ENCODE data around the gene KANK3. TPM values are rescaled to one million over a fixed set of nuclear protein-coding genes. Genes with fewer than 3 reads are reported as not detected.

KANK3 gene
- polyA plus RNA-seq, 1 donor (not counting 4 experiments of a cell fraction or from before 2014, with no cell fraction given), result 0.16 TPM

DNA sequence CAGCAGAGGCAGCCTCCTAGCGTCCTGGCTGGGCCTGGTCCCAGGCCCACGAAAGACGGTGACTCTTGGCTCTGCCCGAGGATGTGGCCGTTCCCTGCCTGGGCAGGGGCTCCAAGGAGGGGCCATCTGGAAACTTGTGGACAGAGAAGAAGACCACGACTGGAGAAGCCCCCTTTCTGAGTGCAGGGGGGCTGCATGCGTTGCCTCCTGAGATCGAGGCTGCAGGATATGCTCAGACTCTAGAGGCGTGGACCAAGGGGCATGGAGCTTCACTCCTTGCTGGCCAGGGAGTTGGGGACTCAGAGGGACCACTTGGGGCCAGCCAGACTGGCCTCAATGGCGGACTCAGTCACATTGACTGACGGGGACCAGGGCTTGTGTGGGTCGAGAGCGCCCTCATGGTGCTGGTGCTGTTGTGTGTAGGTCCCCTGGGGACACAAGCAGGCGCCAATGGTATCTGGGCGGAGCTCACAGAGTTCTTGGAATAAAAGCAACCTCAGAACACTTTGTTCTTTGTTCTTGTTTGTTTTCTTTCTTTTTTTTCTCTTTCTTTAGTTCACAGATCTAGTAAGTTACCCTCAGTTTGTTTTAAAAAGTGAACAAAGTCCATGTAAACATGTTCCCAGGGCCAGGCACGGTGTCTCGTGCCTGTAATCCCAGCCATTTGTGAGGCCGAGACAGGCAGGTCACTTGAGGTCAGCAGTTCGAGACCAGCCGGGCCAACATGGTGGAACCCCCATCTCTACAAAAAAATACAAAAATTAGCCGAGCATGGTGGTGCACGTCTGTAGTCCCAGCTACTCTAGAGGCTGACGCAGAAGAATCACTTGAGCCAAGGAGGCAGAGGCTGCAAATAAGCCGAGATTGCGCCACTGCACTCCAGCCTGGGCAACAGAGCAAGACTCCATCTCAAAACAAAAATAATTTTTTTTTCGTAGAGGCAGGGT lies 31.1 kb upstream of the KANK3 start:
- Histone ChIP-seq H3K27me3 (ENCODE audit: control insufficient read depth, extremely low read depth, insufficient read depth, low read length) (no peaks in the 10 kb centered on the region), H3K9me3 (ENCODE audit: control insufficient read depth, low read depth, low read length) (no peaks in the 10 kb centered on the region), H3K9me1 (ENCODE audit: control insufficient read depth, extremely low read depth, insufficient read depth, low read length) (no peaks in the 10 kb centered on the region), H4K20me1 (ENCODE audit: control insufficient read depth, extremely low read depth, insufficient read depth, low read length) (no peaks in the 10 kb centered on the region), H3K36me3 (ENCODE audit: control insufficient read depth in 2 of 2, extremely low read depth in 1 of 2, insufficient read depth in 2 of 2, low read length in 2 of 2) (peaks cover 4 to 14% of the 10 kb centered on the region in 2 experiments), H2AFZ (ENCODE audit: control insufficient read depth, low read length) (no peak overlapping the region), H3K4me3 (ENCODE audit: control insufficient read depth in 2 of 3, extremely low read depth in 1 of 3, insufficient read depth in 2 of 3, low read depth in 1 of 3, low read length in 3 of 3) (no peak overlapping the region), H3K79me2 (ENCODE audit: control insufficient read depth, insufficient read depth, low read length) (no peaks in the 10 kb centered on the region), H3K27ac (ENCODE audit: control insufficient read depth, insufficient read depth, low read length) (no peak overlapping the region), H3K9ac (ENCODE audit: control insufficient read depth, extremely low read depth, insufficient read depth, low read length) (no peak overlapping the region), H3K4me1 (ENCODE audit: control insufficient read depth, extremely low read depth, insufficient read depth, low read length) (no peaks in the 10 kb centered on the region), H3K4me2 (ENCODE audit: control insufficient read depth, extremely low read depth, insufficient read depth, low read depth, low read length) (no peak overlapping the region)
- TF ChIP-seq EZH2 (IDR thresholded peaks at IDR 0.05; ENCODE audit: low read length) (no peak), CTCF (optimal IDR thresholded peaks at IDR 0.05 in 1 of 3, IDR thresholded peaks at IDR 0.05 in 1 of 3, conservative IDR thresholded peaks at IDR 0.05 in 1 of 3; ENCODE audit: extremely low read depth in 1 of 3, insufficient read depth in 2 of 3, low read length in 3 of 3) (peak in 1 of 3 experiments; percentile 25)
- DNase-seq (ENCODE audit: low read depth, low spot score) (no peak), FAIRE-seq (no peak)
- dilution Hi-C loops (cut with MboI; ENCODE audit: extremely low pct_ligation_motif_present, low sequenced_read_pairs), result no loop called here

- FAIRE-seq, result no peak
- Histone ChIP-seq H3K4me2 (ENCODE audit: control insufficient read depth, extremely low read depth, insufficient read depth, low read depth, low read length) (no peak overlapping the region), H3K9ac (ENCODE audit: control insufficient read depth, extremely low read depth, insufficient read depth, low read length) (no peak overlapping the region), H3K4me3 (ENCODE audit: control insufficient read depth in 2 of 3, extremely low read depth in 1 of 3, insufficient read depth in 2 of 3, low read depth in 1 of 3, low read length in 3 of 3) (no peak overlapping the region), H3K9me3 (ENCODE audit: control insufficient read depth, low read depth, low read length) (no peaks in the 10 kb centered on the region), H2AFZ (ENCODE audit: control insufficient read depth, low read length) (no peak overlapping the region), H3K4me1 (ENCODE audit: control insufficient read depth, extremely low read depth, insufficient read depth, low read length) (peaks cover 13% of the 10 kb centered on the region), H3K9me1 (ENCODE audit: control insufficient read depth, extremely low read depth, insufficient read depth, low read length) (no peaks in the 10 kb centered on the region), H3K79me2 (ENCODE audit: control insufficient read depth, insufficient read depth, low read length) (no peaks in the 10 kb centered on the region), H3K27me3 (ENCODE audit: control insufficient read depth, extremely low read depth, insufficient read depth, low read length) (no peaks in the 10 kb centered on the region), H3K36me3 (ENCODE audit: control insufficient read depth in 2 of 2, extremely low read depth in 1 of 2, insufficient read depth in 2 of 2, low read length in 2 of 2) (peaks cover 17% of the 10 kb centered on the region in 2 experiments), H4K20me1 (ENCODE audit: control insufficient read depth, extremely low read depth, insufficient read depth, low read length) (peaks cover 2% of the 10 kb centered on the region), H3K27ac (ENCODE audit: control insufficient read depth, insufficient read depth, low read length) (no peak overlapping the region)
- no peak for TF ChIP-seq CTCF (optimal IDR thresholded peaks at IDR 0.05 in 1 of 3, IDR thresholded peaks at IDR 0.05 in 1 of 3, conservative IDR thresholded peaks at IDR 0.05 in 1 of 3; ENCODE audit: extremely low read depth in 1 of 3, insufficient read depth in 2 of 3, low read length in 3 of 3)
- TF ChIP-seq EZH2 (IDR thresholded peaks at IDR 0.05; ENCODE audit: low read length), result no peak
- dilution Hi-C loops (cut with MboI; ENCODE audit: extremely low pct_ligation_motif_present, low sequenced_read_pairs), result no loop called here
- DNase-seq (ENCODE audit: low read depth, low spot score), result no peak
Measured at GRCh38 chr19:8371011-8371804, 28.1 kb upstream of the KANK3 start.

All from keratinocyte (primary cell).